Adipocyte (in vitro differentiated cells): ENCODE results near the gene TBX21.

Source experiments
- DNase-seq: peaks from one replicate; pipeline ENCODE4 v3.0.0-alpha.2; 2015; ENCODE audit warnings: low read depth
- H3K27me3 ChIP-seq: replicated peaks from 2 replicates; pipeline ENCODE4 v1.7.0; 2013; ENCODE audit warnings: mild to moderate bottlenecking, low read length, moderate library complexity; ENCODE audit not compliant: control insufficient read depth, insufficient read depth
- H3K36me3 ChIP-seq: 2 replicates; pipeline ENCODE4 v1.7.0; 2013; ENCODE audit warnings: low read length, mild to moderate bottlenecking, moderate library complexity; ENCODE audit not compliant: control insufficient read depth, insufficient read depth, severe bottlenecking
- H3K4me1 ChIP-seq: 2 replicates; pipeline ENCODE4 v1.7.0; 2013; ENCODE audit warnings: mild to moderate bottlenecking, low read length, moderate library complexity; ENCODE audit not compliant: control insufficient read depth, insufficient read depth
- H3K4me3 ChIP-seq: 2 replicates; pipeline ENCODE4 v1.7.0; 2013; ENCODE audit warnings: mild to moderate bottlenecking, low read length, moderate library complexity
- H3K9ac ChIP-seq: 2 replicates; pipeline ENCODE4 v1.7.0; 2013; ENCODE audit warnings: mild to moderate bottlenecking, low read length, moderate library complexity
- H3K9me3 ChIP-seq: 2 replicates; pipeline ENCODE4 v1.7.0; 2013; ENCODE audit warnings: mild to moderate bottlenecking, low read length, moderate library complexity; ENCODE audit not compliant: control insufficient read depth

TBX21 gene

DNA sequence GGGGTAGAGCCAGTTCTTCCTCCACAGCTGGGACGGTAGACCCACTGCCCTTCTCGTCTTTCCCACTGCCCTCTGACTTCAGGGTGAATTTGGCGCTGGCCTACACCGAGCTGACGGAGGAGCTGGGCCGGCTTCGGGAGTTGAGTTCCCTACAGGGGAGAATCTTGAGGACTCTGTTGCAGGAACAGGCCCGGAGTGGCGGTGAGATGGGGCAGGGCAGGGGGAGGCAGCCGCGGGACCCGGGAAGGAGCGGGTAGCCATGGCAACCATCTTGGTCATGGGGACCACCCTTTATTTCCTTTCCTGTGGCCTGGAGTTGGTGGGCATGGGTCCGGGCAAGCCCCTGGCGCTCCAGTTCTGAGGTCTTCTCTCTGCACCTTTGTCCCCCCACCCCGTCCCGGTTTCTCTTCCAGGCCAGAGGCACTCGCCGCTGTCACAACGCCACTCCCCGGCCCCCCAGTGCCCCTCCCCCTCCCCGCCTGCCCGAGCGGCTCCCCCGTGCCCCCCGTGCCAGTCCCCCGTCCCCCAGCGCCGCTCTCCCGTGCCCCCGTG, 24.6 kb upstream of the TBX21 start:
- Histone ChIP-seq H3K9ac (no peak overlapping the region), H3K27me3 (peaks cover 6% of the 10 kb centered on the region), H3K4me3 (no peak overlapping the region), H3K9me3 (no peaks in the 10 kb centered on the region), H3K36me3 (peaks cover 27% of the 10 kb centered on the region), H3K4me1 (peaks cover 11% of the 10 kb centered on the region)
- DNase-seq = no peak

DNA sequence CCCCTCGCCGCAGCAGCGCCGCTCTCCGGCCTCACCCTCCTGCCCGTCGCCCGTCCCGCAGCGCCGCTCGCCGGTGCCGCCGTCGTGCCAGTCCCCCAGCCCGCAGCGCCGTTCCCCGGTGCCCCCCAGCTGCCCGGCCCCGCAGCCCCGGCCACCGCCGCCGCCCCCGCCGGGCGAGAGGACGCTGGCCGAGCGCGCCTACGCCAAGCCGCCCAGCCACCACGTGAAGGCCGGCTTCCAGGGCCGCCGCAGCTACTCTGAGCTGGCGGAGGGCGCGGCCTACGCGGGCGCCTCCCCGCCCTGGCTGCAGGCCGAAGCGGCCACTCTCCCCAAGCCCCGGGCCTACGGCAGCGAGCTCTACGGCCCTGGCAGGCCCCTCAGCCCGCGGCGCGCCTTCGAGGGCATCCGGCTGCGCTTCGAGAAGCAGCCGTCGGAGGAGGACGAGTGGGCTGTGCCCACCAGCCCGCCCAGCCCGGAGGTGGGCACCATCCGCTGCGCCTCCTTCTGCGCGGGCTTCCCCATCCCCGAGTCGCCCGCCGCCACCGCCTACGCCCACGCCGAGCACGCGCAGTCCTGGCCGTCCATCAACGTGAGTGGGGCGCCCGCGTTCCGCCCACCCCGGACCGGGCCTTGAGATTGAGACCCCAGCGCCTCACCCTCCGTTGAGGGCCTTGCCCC, 24.0 kb upstream of the TBX21 start:
- DNase-seq = no peak
- H3K9ac ChIP-seq = no peak overlapping the region
- H3K9me3 ChIP-seq = no peaks in the 10 kb centered on the region
- peaks cover 11% of the 10 kb centered on the region for H3K4me1 ChIP-seq
- peaks cover 12% of the 10 kb centered on the region for H3K27me3 ChIP-seq
- H3K36me3 ChIP-seq = peaks cover 21% of the 10 kb centered on the region
- H3K4me3 ChIP-seq = no peak overlapping the region

DNA sequence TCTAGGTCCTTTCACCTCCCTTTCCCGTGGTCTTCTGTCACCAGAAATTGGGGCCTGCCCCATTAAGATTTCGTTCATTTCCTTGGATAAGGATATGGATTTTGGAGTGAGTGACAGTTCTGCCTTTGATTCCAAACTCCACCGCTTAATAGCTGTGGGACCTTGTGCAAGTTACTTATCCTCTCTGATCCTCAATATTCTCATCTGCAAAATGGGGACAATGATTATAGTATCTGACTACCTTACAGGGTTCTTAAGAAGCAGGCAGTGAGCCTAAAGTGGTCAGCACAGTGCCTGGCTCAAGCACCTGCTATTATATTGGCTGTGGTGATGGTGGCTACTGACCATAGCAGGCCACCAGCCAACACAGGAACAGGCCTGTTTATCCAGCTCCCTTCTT, 23.4 kb upstream of the TBX21 start:
- Histone ChIP-seq H3K4me1 (peaks cover 11% of the 10 kb centered on the region), H3K27me3 (peaks cover 18% of the 10 kb centered on the region), H3K9me3 (no peaks in the 10 kb centered on the region), H3K36me3 (peaks cover 17% of the 10 kb centered on the region), H3K9ac (no peak overlapping the region), H3K4me3 (no peak overlapping the region)
- no peak for DNase-seq

DNA sequence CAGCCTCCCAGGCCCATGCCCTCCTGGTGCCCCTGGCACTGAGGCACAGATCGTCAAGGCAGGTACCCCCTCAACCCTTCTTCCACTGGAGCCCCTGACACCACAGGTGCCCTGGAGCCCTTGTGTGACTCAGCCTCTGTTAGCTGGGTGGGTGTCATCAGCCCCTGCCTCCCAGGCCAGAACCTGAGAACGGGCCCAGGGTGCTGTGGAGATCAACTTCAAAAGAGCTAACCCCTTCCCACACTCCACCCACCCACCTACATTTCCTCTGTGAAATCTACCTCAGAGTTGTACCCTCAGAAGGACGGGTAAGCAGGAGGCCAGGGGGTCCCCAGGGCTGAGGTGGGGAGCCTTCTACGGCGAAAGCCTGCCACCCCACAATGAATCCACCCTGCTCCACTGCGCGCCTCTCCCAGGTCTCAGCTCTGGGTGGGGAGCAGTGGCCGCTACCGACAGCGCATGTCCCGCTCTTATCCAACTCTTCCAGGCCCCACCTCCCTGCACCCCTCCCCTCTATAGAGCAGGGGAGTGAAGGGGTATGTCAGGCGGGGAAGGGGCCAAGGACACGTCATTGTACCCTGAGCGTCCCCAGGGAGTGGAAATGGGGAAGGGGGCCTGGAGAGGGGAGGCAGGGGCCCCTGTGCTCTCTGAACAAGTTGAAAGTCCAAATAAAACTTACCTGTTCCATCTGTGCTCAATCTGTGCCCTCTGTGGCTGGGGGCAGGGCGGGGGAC, 21.5 kb upstream of the TBX21 start:
- Histone ChIP-seq H3K36me3 (peaks cover 11% of the 10 kb centered on the region), H3K9me3 (no peaks in the 10 kb centered on the region), H3K9ac (no peak overlapping the region), H3K27me3 (peaks cover 29% of the 10 kb centered on the region), H3K4me3 (no peak overlapping the region), H3K4me1 (peaks cover 7% of the 10 kb centered on the region)
- DNase-seq = no peak

DNA sequence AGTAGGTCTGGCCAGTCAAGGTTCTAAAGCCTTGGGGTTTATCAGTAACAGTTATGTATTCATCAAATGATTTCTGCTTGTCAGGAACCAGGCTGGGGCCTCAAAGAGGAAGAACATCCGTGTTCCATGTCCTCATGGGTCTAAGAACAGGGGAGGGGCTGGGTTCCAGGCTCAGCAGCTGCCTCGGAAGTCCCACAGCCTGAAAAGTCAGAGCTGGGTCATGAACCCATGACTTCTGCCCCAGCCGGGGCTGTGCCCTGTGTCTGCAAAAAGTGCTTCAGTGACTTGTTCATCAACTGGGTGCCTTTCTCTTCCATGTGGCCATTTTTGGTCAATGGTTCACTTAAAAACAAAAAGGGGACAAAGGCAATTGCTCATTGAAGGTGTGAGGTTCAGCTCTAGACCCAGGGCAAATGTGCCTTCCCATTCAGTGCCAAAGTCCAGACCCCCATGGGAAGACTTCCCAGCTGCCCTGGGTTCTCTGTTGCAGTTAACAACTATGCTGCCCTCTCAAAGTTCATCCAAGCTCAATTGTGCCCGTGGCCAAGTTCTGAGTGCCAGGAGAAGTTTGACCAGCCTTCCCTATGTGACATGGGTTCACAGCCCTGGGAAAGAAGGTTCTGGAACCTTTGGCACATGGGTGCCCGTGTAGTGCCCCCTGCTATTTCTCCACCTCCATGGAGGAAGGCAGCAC, 20.6 kb upstream of the TBX21 start:
- Histone ChIP-seq H3K9me3 (no peaks in the 10 kb centered on the region), H3K27me3 (peaks cover 34% of the 10 kb centered on the region), H3K4me3 (no peak overlapping the region), H3K9ac (no peak overlapping the region), H3K36me3 (peaks cover 11% of the 10 kb centered on the region), H3K4me1 (no peaks in the 10 kb centered on the region)
- DNase-seq = no peak

DNA sequence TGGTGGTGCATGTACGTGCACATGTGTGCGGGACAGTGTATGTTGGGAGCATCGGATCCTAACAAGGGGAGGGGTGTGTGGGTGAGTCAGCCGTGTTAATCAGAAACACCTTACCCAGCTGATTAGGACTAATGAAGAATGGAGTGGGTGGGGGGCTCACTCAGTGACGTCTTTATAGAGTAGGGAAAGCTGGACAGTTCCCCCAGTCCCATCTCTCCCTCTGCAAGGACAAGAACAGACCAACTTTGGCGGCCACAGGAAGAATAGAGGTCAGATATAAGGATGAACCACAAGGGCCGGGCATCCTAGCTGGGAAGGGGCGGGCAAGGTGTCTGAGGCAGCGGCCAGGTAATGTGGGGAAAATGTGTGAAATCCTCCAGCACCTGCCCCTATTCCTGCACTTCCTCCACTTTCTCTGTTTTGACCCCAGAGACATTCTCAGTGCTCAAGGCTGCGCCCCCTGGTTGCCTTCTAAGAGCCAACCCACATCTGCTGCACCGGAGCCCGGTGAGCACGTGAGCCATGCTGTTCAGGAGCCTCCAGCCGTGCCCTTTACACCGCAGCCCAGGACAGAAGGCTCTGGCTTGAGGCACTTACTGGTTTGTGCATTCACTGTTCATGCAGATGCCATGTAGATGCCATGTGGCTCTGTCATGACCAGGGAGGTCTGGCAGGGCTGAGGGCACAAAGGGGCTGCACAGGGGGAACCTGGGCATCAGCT, 18.9 kb upstream of the TBX21 start:
- no peak overlapping the region for H3K9ac ChIP-seq
- no peak for DNase-seq
- H3K36me3 ChIP-seq = peaks cover 11% of the 10 kb centered on the region
- H3K9me3 ChIP-seq = no peaks in the 10 kb centered on the region
- H3K27me3 ChIP-seq = peaks cover 45% of the 10 kb centered on the region
- no peak overlapping the region for H3K4me3 ChIP-seq
- H3K4me1 ChIP-seq = peaks cover 1% of the 10 kb centered on the region

DNA sequence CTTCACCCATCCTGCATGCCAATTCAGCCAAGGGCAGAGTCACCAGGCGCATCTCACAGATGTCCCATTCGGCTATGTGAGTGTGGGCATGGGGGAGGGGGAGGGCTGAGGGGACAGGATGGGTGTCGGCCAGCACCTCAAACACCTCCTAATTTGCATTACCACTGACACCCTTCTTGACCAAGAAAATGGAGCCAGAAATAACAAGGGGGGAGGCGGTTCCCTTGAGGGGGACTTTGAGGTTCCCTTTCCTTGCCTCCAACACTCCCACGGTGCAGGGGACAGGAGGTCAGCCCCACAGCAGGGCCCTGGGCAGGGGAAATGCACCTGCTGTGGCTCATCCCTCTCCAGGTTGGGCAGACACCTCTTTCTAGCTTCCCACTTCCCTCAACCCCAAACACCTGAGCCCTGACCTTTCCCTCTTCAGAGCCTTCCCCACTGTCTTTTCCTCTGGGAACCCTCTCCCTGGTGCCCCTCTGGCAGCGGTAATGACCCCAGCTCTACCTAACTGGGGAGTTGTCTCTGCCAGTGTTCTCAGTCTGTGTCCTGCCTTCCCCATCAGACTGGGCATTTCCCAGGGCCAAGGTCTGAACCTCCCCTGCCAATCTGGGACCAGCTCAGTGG, 18.2 kb upstream of the TBX21 start:
- peaks cover 7% of the 10 kb centered on the region for H3K36me3 ChIP-seq
- no peak overlapping the region for H3K9ac ChIP-seq
- no peaks in the 10 kb centered on the region for H3K9me3 ChIP-seq
- peaks cover 45% of the 10 kb centered on the region for H3K27me3 ChIP-seq
- no peak overlapping the region for H3K4me3 ChIP-seq
- H3K4me1 ChIP-seq = peaks cover 8% of the 10 kb centered on the region
- no peak for DNase-seq

DNA sequence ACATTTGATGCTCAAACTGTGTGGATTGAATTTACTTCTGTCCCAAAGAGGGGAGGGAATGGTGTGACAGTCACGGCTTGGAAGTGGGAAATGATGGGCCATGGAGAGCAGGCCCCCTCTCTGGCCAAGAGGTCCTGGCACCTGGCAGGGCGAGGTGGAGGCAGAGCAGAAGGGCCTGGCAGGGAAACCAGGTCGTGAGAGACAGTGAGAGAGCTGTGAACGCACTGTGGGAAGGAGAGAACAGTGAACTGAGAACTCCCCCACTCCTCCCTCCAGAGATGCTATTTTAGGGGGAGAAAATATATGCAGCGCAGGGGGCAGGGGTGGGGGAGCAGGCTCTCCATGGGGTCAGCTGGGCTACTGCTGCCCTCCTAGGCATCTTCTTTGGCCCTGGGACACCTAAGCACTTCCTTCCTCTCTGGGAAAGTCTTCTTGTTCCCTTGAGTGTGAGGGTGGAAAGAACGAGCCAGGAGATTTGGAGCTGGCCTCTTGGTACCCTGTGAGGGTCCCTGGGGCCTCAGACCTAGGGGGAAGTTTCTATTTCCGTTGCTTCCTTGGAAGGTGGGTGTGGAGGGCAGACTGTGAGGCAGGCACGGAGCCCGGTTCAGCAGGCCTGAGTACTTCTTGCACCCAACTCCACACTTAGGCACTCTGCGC, 17.2 kb upstream of the TBX21 start:
- DNase-seq = no peak
- Histone ChIP-seq H3K9ac (no peak overlapping the region), H3K36me3 (no peaks in the 10 kb centered on the region), H3K4me1 (peaks cover 8% of the 10 kb centered on the region), H3K4me3 (no peak overlapping the region), H3K27me3 (peaks cover 52% of the 10 kb centered on the region), H3K9me3 (no peaks in the 10 kb centered on the region)

DNA sequence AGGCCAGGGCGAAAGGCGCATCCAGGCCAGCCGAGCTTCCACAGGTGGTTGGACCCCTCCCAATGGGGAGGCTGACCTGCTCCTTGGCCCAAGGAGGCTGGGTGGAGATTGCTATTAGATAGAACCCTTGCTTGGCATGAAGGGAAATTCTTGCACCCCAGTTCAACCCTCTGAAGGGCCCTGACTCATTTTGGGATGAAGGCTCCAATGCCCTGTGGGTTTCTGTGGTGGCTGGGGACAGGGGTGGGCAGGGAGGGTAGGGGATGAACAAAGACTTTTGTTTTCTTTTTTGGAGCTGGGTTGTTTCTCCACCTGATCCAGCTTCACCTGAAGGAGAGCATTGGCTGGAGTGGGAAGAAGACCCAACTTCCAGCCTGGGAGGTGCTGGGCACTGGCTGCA, 16.7 kb upstream of the TBX21 start:
- peaks cover 57% of the 10 kb centered on the region for H3K27me3 ChIP-seq
- no peaks in the 10 kb centered on the region for H3K9me3 ChIP-seq
- no peak overlapping the region for H3K9ac ChIP-seq
- no peak for DNase-seq
- no peak overlapping the region for H3K4me3 ChIP-seq
- no peaks in the 10 kb centered on the region for H3K36me3 ChIP-seq
- H3K4me1 ChIP-seq = peaks cover 8% of the 10 kb centered on the region

DNA sequence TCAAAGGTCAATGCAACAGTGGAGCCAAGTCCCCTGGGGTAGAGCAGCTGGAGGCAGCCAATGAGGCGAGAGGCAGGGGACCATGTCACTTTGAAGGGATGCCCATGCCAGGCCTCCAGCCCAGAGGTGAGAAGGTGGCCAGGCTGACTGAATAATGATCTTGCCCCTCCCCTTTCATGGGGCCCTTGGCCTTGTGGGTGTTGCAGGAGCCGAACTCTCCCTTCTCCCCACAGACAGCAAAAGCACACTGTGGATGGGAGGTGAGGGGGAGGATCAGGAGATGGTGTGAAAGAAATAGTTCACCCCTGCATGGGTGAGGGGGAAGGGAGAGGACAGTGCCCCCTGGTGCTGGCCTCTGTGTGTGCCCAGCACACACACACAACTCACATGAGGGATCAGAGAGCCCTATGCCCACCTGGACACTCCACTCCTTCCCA, 15.8 kb upstream of the TBX21 start:
- H3K4me3 ChIP-seq = no peak overlapping the region
- no peaks in the 10 kb centered on the region for H3K9me3 ChIP-seq
- peaks cover 66% of the 10 kb centered on the region for H3K27me3 ChIP-seq
- H3K36me3 ChIP-seq = no peaks in the 10 kb centered on the region
- peaks cover 8% of the 10 kb centered on the region for H3K4me1 ChIP-seq
- DNase-seq = no peak
- H3K9ac ChIP-seq = no peak overlapping the region
